Fibroblast of the conjunctiva (primary cell): ENCODE measurements around the gene CFAP107.
"Not testable (repeated sequence)": the region's sequence is repeated elsewhere in the genome, so short reads cannot be mapped to it uniquely, and the experiment has no call there.

Experiments
- DNase-seq: peaks from one replicate; pipeline ENCODE4 v3.0.0-alpha.2; 2010; ENCODE audit warnings: low read depth

The CFAP107 gene, protein sequence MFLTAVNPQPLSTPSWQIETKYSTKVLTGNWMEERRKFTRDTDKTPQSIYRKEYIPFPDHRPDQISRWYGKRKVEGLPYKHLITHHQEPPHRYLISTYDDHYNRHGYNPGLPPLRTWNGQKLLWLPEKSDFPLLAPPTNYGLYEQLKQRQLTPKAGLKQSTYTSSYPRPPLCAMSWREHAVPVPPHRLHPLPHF

GRCh38 chr1:12745992-12746323 is at the start of gene CFAP107:
CFAP107 (plus strand) TSS chr1:12746200; CDS start chr1:12746431, 231 bp downstream.
- DNase-seq = no peak

- DNase-seq = no peak
These were observed 49.3 kb upstream of the CFAP107 start for GRCh38 chr1:12696658-12697057.

- no peak for DNase-seq
These were observed 48.6 kb upstream of the CFAP107 start for GRCh38 chr1:12697397-12697796.

DNA sequence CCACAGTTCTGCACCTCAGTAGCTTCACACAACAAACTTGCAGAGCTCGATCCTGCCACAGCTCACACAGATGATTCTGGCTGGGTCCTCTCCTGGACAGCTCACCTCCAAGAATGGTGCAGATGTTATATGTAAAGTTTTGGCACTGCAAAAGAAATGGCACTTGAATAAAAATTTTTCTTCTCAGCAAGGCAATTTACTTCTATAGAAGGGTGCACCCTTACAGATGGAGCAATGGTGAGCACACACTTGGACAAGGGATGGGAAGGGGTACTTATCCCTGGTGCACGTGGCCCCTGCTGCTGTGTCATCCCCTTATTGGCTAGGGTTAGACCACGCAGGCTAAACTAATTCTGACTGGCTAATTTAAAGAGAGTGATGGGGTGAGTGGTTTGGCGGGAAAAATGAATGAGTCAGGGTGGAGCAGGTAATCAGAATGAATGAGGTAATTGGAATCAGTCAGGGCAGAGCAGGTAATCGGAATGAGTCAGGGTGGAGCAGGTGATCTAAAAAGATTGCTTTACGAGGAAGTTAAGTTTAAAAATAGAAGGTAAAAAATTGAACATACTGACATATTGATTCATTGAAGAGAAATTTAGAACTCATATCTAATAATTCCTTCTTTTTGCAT is 42.1 kb upstream of the CFAP107 start:
- DNase-seq = no peak

DNA sequence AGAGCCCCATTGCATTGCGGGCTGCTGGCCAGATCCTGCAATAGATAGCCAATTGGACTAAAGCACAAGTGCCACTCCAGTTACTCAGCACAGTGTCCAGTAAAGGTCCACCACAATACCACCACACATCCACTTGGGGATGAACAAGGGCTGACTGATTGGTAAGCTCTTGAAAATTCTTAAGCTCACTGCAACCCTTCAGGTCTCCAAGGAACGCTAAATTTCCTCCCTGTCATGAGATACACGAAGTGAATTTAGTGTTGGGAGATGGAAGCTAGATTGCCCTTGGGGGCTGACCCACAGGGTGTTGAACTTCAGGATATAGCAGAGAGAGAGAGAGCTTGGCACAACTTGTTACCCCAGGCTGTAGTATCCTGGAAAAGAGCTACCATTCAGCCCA is 39.9 kb upstream of the CFAP107 start:
- DNase-seq = no peak

GRCh38 chr1:12708396-12709090 is 37.5 kb upstream of the CFAP107 start:
- no peak for DNase-seq

DNA sequence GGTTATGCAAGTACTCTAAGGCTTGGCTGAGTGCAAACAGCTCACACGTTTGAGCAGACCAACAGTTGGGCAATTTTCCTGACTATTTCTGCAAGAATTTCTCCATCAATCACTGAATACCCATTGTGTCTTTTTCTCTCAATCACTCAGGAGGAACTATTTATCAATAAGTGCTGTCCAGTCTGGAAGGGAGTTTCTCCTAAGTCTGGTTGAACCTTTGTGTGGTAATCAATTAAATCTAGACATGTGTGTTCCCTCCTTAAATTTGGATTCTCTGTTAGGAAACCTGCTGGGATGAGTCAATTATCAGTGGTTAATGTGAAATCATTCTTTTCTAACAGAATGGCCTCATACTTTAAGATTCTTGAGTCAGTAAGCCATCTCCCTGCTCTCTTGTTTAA is 36.9 kb upstream of the CFAP107 start:
- no peak for DNase-seq

DNA sequence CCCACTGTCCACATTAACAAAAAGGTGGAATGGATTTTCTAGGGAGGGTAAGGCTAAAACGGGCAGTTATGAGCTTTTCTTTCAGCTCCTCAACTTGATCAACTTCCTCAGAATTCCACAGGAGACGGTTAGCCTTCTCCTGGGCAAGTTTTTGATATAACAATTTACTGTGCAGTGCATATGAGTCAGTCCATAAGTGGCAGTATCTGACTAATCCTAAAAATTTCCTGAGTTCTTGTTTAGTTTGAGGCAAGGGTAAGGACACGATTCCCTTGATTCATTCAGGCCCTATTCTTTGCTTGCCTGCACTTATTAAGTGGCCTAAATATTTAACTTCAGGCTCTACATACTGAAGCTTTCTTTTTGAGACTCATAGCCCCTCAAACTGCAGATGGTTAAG is 36.3 kb upstream of the CFAP107 start:
- DNase-seq = no peak

DNA sequence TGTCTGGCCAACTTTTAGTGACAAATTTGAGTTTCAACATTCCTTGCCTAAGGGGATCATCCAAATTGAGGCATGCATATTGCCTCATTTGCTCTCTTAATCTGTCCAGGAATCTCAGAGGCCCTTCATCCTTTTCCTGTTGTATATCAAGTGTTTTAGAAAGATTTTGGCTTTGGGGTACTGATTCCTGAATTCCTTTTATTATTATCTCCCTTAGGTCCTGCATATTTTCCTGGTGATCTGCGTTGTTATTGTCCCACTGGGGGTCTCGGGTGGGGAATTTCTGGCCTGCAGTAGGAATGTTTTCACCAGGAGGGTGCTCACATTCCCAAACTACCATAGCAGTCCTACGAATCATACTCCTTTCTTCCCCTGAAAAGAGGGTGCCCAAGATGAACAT is 34.5 kb upstream of the CFAP107 start:
- no peak for DNase-seq

GRCh38 chr1:12712076-12712475 is 33.9 kb upstream of the CFAP107 start:
- no peak for DNase-seq

GRCh38 chr1:12712929-12713328 is 33.1 kb upstream of the CFAP107 start:
- no peak for DNase-seq

- DNase-seq = not testable (repeated sequence)
These were observed 32.3 kb upstream of the CFAP107 start for GRCh38 chr1:12713651-12714050.

- no peak for DNase-seq
These were observed 31.1 kb upstream of the CFAP107 start for GRCh38 chr1:12714710-12715475.

DNA sequence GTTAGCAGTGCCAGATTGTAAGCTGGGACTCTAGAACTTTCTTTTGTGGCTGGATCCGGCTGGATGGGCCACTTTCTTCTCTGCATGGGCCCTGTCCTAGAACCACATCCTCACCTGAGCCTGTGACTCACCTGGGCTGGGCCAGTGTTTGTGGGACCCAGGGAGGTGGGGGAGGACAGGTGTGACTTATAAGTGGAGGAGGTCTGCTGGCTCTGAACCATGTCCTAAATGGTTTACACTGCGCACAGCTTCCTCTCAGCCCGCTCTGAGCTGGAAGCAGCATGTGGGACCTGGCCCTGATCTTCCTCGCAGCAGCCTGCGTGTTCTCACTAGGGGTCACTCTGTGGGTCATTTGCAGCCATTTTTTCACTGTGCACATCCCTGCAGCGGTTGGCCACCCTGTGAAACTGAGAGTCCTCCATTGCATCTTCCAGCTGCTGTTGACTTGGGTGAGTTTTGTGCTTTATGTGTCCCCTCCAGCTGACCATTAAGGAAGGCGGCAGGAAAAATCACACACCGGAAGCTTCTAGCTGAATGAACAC is 30.0 kb upstream of the CFAP107 start, which contains the start of gene AADACL3:
Gene AADACL3, plus strand, starts transcription at position 215 of the 542 bp plus-strand sequence. Its CDS starts 67 bp downstream, at position 282.
- no peak for DNase-seq

DNA sequence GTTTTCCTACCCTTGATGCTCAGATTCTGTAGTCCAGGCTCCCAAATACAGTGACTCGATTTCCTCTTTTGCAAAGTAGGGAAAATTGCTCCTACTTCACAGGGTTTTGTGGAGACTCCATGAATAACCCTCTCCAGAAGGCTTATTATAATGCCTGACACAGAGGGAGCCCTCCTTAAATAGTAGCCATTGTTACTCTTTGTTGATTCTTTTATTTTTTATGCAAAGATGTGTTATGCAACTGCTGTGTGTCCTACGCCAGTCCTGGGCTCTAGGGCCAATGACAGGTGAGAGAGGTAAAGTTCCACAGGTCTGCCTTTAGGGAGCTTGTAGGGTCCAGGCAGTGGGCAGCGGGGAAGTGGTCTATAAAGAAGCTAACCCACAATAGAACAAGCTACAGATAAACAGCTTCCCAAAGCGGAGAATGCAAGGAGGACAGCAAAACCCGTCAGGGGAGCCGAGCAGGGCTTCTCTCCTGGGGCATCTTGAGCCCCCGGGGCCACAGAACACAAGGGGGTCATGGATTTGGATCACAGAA is 28.6 kb upstream of the CFAP107 start:
- DNase-seq = no peak

GRCh38 chr1:12722626-12723025 is 23.4 kb upstream of the CFAP107 start:
- DNase-seq = no peak

GRCh38 chr1:12728391-12728790 is 17.6 kb upstream of the CFAP107 start:
- DNase-seq = no peak

GRCh38 chr1:12730156-12730555 is 15.8 kb upstream of the CFAP107 start:
- DNase-seq = no peak

GRCh38 chr1:12731084-12731483 is 14.9 kb upstream of the CFAP107 start:
- not testable (repeated sequence) for DNase-seq

GRCh38 chr1:12734651-12735050 is 11.3 kb upstream of the CFAP107 start:
- no peak for DNase-seq

DNA sequence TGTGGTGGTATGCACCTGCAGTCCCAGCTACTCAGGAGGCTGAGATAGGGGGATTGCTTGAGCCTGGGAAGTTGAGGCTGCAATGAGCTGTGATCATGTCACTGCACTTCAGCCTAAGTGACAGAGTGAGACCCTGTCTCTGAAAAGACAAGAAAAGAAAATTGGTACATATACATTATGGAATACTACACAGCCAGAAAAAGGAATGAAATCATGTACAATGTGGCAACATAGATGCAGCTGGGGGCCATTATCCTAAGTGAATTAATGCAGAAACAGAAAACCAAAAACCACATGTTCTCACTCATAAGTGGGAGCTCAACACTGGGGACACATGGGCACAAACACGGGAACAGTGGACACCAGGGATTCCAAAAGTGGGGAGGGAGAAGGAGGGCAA is 7.1 kb upstream of the CFAP107 start:
- DNase-seq = no peak

DNA sequence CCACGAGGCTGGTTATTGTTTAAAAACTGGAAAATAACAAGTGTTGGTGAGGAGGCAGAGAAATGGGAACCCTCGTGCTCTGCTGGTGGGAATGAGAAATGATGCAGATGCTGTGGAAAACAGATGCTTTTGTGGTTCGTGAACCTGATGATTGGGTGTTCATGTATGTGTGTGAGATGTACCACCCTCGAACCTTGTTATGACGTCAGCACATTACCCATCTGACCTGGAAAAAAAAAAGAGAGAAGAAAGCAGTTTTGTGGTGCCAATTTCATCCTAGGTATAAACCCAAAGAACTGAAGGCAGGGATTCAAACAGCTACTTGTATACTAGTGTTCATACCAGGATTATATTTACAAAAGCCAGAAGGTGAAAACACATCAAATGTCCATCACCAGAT is 6.4 kb upstream of the CFAP107 start:
- DNase-seq = no peak
